C4-2B (cell line): ENCODE results near the gene BANK1.

Experiments
- H3K27ac ChIP-seq: fragments of 450-650 bp; 2 replicates; pipeline ENCODE4 v1.5.1; 2017
- CTCF ChIP-seq: fragments of 450-650 bp; conservative IDR thresholded peaks from 2 replicates; pipeline ENCODE4 v1.5.1; 2017; ENCODE audit warnings: mild to moderate bottlenecking
- ZFX ChIP-seq: fragments of 450-650 bp; IDR thresholded peaks from 2 replicates; pipeline ENCODE4 v1.6.1; 2017

Gene BANK1

GRCh38 chr4:101791182-101791558 is 640 bp downstream of the BANK1 start:
- peak overlapping the region; percentile 71 for H3K27ac ChIP-seq
- TF ChIP-seq CTCF (no peak), ZFX (no peak)

- TF ChIP-seq CTCF = no peak
- H3K27ac ChIP-seq = no peak overlapping the region
Measured at GRCh38 chr4:101792056-101792590, 1.6 kb downstream of the BANK1 start.

GRCh38 chr4:101793397-101793796 is 2.9 kb downstream of the BANK1 start:
- TF ChIP-seq CTCF (no peak), ZFX (no peak)
- no peak overlapping the region for H3K27ac ChIP-seq

- TF ChIP-seq ZFX (no peak), CTCF (no peak)
- H3K27ac ChIP-seq = no peak overlapping the region
Measured at GRCh38 chr4:101794806-101795205, 4.3 kb downstream of the BANK1 start.

GRCh38 chr4:101795704-101796103 is 5.2 kb downstream of the BANK1 start:
- no peak overlapping the region for H3K27ac ChIP-seq
- TF ChIP-seq ZFX = no peak
- TF ChIP-seq CTCF = no peak

- no peak overlapping the region for H3K27ac ChIP-seq
- TF ChIP-seq CTCF = no peak
- TF ChIP-seq ZFX = no peak
Measured at GRCh38 chr4:101801958-101802357, 11.4 kb downstream of the BANK1 start.

- TF ChIP-seq CTCF (no peak), ZFX (no peak)
- H3K27ac ChIP-seq = no peak overlapping the region
Measured at GRCh38 chr4:101806914-101807313, 16.4 kb downstream of the BANK1 start.
